Type B pancreatic cell (in vitro differentiated cells): ENCODE measurements around the gene OR13F1. TPM values are rescaled to one million over a fixed set of nuclear protein-coding genes. Genes with fewer than 3 reads are reported as not detected.

Experiments used
- DNase-seq: peaks from one replicate; pipeline ENCODE4 v3.0.0; 2021; ENCODE audit warnings: mixed read lengths; ENCODE audit not compliant: unreplicated experiment; ENCODE audit errors: extremely low spot score
- H3K27ac Mint-ChIP-seq: 2 replicates; pipeline ENCODE4 v1.8.0; 2021; ENCODE audit warnings: mild to moderate bottlenecking, mixed read lengths
- H3K27me3 Mint-ChIP-seq: 2 replicates; pipeline ENCODE4 v1.8.0; 2021; ENCODE audit warnings: mixed read lengths
- H3K36me3 Mint-ChIP-seq: 2 replicates; pipeline ENCODE4 v1.8.0; 2021; ENCODE audit warnings: mixed read lengths
- H3K4me1 Mint-ChIP-seq: one replicate; pipeline ENCODE4 v1.8.0; 2021; ENCODE audit warnings: mixed read lengths; ENCODE audit not compliant: unreplicated experiment
- H3K4me3 Mint-ChIP-seq: 2 replicates; pipeline ENCODE4 v1.8.0; 2021; ENCODE audit warnings: mild to moderate bottlenecking, mixed read lengths
- H3K9me3 Mint-ChIP-seq: 2 replicates; pipeline ENCODE4 v1.8.0; 2021; ENCODE audit warnings: mixed read lengths
- long read RNA-seq: library from polyadenylated mRNA; unstranded; transcript quantifications from one replicate; pipeline ENCODE4 v2.0.0, GENCODE V29; 2020
- total RNA-seq: library from RNA; stranded (reverse); gene quantifications from 2 replicates; pipeline ENCODE4 v1.2.1, GENCODE V29; 2021; ENCODE audit warnings: low replicate concordance
- TF ChIP-seq, protein P1 (sequence below): fragments of 200-600 bp; sonication (generic); conservative IDR thresholded peaks from 2 replicates; pipeline ENCODE4 v1.5.0; 2021; ENCODE audit warnings: antibody characterized with exemption, mild to moderate bottlenecking

OR13F1 gene, protein sequence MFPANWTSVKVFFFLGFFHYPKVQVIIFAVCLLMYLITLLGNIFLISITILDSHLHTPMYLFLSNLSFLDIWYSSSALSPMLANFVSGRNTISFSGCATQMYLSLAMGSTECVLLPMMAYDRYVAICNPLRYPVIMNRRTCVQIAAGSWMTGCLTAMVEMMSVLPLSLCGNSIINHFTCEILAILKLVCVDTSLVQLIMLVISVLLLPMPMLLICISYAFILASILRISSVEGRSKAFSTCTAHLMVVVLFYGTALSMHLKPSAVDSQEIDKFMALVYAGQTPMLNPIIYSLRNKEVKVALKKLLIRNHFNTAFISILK
- not detected in 2 replicates for total RNA-seq
- long read RNA-seq, result 0 reads

DNA sequence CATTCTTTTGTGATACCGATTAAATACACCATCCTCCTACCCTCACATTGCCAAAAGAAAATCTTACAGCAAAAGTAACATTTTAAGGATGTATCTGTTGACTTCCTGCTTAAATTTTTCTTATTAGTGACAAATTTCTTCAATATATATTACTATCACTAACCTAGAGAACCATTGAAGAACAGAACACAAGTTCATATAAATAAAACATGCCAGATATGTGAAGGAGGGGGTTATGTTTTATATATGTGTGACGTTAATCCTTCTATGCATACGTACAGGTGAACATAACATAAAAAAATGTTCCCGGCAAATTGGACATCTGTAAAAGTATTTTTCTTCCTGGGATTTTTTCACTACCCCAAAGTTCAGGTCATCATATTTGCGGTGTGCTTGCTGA is at the start of gene OR13F1:
Gene OR13F1 (plus strand): TSS at position 301 of the 400 bp plus-strand sequence. CDS start 0 bp downstream, at position 301.
- no peaks in the 10 kb centered on the region for H3K27me3 Mint-ChIP-seq
- H3K9me3 Mint-ChIP-seq, result no peaks in the 10 kb centered on the region
- no peaks in the 10 kb centered on the region for H3K36me3 Mint-ChIP-seq
- H3K4me3 Mint-ChIP-seq, result no peak within 1 kb of the TSS
- H3K27ac Mint-ChIP-seq, result no peak within 1 kb of the TSS
- TF ChIP-seq, protein P1, sequence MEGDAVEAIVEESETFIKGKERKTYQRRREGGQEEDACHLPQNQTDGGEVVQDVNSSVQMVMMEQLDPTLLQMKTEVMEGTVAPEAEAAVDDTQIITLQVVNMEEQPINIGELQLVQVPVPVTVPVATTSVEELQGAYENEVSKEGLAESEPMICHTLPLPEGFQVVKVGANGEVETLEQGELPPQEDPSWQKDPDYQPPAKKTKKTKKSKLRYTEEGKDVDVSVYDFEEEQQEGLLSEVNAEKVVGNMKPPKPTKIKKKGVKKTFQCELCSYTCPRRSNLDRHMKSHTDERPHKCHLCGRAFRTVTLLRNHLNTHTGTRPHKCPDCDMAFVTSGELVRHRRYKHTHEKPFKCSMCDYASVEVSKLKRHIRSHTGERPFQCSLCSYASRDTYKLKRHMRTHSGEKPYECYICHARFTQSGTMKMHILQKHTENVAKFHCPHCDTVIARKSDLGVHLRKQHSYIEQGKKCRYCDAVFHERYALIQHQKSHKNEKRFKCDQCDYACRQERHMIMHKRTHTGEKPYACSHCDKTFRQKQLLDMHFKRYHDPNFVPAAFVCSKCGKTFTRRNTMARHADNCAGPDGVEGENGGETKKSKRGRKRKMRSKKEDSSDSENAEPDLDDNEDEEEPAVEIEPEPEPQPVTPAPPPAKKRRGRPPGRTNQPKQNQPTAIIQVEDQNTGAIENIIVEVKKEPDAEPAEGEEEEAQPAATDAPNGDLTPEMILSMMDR, result no peak
- no peaks in the 10 kb centered on the region for H3K4me1 Mint-ChIP-seq
- DNase-seq, result no peak

GRCh38 chr9:104456831-104457230 is 47.2 kb upstream of the OR13F1 start:
- no peaks in the 10 kb centered on the region for H3K4me1 Mint-ChIP-seq
- H3K36me3 Mint-ChIP-seq, result no peaks in the 10 kb centered on the region
- H3K27ac Mint-ChIP-seq, result no peak overlapping the region
- H3K4me3 Mint-ChIP-seq, result no peak overlapping the region
- H3K27me3 Mint-ChIP-seq, result no peaks in the 10 kb centered on the region
- TF ChIP-seq, protein P1, result no peak
- H3K9me3 Mint-ChIP-seq, result no peaks in the 10 kb centered on the region
- no peak for DNase-seq

DNA sequence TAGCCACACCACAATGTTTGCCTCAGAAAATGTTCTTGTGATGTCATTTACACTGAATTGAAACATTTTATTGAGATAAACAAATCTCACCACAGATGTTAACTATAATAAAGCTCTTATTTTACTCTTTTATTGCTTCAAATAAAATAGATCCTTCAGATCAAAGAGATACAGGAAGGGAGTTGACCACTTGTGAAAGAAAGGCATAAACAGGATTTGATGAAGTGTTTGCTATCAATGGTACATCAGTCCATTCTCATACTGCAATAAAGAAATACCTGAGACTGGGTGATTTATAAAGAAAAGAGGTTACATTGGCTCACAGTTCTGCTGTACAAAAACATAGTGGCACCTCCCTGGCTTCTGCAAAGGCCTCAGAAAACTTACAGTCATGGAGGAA is 40.2 kb upstream of the OR13F1 start:
- Mint-ChIP-seq H3K27me3 (no peaks in the 10 kb centered on the region), H3K9me3 (no peaks in the 10 kb centered on the region), H3K4me3 (no peak overlapping the region), H3K36me3 (no peaks in the 10 kb centered on the region), H3K27ac (no peak overlapping the region), H3K4me1 (no peaks in the 10 kb centered on the region)
- DNase-seq, result no peak
- TF ChIP-seq, protein P1, result no peak

DNA sequence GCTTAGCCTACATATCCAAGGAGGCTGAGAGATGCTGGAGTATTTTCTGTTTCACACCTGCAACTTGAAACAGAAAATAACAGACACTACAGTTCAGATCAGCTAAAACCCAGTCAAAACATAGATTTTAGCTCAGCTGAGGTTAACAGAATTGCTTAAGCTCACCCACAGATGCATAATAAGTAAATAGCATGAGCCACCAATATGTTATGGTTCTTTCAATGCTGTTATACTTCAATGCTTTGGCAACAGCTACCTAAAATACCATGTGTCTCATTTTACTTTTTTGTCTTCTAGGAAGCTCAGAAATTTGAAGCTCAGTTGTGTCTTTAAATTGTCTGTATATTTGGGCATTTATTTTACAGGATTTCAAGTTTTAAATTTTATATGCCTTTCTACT is 35.8 kb upstream of the OR13F1 start:
- DNase-seq, result no peak
- Mint-ChIP-seq H3K9me3 (no peaks in the 10 kb centered on the region), H3K4me3 (no peak overlapping the region), H3K36me3 (no peaks in the 10 kb centered on the region), H3K27ac (no peak overlapping the region), H3K4me1 (no peaks in the 10 kb centered on the region), H3K27me3 (no peaks in the 10 kb centered on the region)
- TF ChIP-seq, protein P1, result no peak

DNA sequence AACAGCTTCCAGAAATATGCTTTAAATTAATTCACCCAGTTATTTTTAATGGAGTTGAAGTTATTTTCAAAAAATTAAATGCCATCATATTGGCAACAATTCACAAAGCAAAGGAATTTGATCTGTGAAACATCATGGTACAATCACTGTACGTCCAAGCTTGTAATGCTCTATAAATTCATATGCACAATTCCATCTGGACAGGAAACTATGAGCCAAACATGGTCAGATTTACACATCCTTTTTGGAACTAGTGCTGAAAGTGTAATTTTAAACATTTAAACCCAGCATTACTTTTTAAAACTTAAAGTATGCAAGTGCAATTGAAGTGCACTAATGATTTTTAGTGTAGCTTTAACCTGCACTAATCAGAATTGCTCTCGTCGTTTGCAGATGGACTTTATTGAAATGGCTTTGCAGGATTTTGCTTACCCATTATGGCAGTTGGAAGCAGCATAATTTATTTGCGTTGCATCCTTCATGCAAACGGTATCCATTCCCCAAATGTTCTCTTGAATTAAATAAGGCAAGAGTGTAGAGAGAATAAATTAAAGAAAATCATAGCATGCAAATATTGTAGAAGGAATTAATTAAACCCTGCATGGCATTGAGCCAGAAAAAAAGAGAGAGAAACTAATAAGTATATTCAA is 21.0 kb upstream of the OR13F1 start:
- TF ChIP-seq, protein P1, result no peak
- Mint-ChIP-seq H3K27ac (no peak overlapping the region), H3K4me1 (no peaks in the 10 kb centered on the region), H3K4me3 (no peak overlapping the region), H3K36me3 (no peaks in the 10 kb centered on the region), H3K9me3 (no peaks in the 10 kb centered on the region), H3K27me3 (no peaks in the 10 kb centered on the region)
- DNase-seq, result no peak
